Activated CD4-positive, CD25-positive, alpha-beta regulatory T cell (primary cell): ENCODE data around the gene NUP42.

Experiments used
- DNase-seq, 4 experiments: peaks; one replicate each; lab custom pipeline; 2025; lab: John Stamatoyannopoulos, UW

Gene NUP42

GRCh38 chr7:23234569-23235296, 52.9 kb downstream of the NUP42 start:
- DNase-seq = no peak

GRCh38 chr7:23235813-23236221, 54.0 kb downstream of the NUP42 start:
- DNase-seq = no peak

DNA sequence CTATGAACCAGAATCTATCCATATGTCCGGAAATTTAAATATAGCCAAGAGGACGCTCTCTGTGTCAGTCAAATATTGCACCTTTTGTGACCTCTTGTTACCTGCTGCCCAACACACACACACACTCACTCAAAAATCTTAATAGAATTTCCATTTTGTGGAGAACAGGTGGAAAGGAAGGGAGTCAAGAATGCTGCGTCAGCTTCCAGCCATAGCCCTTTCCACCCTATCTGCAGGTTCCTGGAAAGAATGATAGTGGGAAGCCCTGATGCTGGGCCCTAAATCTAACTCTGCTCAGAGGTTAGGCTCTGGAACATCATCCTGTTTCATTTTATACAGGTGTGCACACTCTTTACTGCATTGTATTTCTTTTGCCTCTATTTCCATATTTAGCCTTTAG, 55.2 kb downstream of the NUP42 start:
- DNase-seq = no peak

DNA sequence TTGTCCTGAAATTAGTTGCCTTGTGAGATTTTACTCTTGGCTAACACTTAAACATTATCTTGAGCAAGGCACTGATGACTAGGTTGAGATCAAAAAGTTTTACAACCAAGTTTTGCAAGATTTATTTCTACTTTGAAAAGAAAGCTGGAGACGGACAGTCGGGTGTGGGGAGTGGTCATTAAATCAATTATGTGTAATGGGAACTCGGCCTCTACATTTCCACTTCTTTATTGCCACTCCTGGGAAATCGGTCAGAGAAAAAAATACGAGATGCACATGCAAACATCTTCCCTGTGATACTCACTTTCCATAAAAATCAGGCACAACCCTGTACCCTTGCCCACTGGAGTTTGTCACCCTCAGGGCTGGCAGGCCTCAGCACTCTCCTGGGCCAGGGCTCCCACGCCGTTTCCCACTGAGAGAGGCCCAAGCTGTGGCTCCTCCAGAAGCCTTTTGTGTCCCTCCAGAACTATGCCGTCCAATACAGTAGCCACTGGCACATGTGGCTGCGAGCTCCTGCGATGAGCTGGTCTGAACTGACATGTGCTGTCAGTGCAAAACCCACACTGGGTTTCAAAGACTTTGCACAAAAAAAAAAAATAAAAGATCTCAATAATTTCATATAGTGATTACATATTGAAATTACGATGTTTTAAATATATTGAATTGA, 57.3 kb downstream of the NUP42 start:
- DNase-seq = no peak

GRCh38 chr7:23239698-23240097, 57.9 kb downstream of the NUP42 start:
- DNase-seq = no peak

DNA sequence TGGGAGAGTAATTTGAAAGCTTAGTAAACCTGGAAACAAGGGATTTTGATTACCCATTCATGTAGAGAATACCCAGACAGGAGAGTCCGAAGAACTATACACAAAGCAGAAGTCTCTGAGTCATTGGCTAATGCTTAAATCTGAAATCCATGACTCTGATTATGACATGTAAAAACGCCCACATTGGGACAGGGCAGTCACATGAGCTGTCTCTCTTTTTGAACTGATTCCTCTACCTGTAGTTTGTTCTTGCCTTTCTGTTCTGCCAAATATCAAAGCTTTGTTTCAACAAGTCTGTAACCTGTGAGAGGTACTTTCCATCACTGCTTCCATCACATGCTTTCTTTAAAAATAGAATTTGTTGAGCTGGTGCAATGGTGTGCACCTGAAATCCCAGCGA, 60.5 kb downstream of the NUP42 start:
- DNase-seq = no peak

DNA sequence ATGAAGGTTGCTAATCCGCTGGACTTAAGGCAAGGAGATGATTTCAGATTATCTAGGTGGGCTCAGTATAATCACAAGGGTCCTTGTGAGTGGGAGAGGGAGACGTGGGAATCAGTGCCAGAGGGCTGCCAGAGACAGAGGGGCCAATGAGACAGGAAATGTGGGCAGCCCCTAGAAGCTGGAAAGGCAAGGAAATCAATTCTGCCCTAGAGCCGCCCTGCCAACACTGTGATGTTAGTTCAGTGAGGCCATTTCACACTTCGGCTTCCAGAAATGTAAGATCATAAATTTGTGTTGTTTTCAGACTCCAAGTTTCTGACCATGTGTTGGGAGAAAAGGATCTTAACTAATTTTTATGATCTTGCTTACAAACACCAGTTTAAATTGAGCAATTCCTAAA, 61.1 kb downstream of the NUP42 start:
- no peak for DNase-seq

DNA sequence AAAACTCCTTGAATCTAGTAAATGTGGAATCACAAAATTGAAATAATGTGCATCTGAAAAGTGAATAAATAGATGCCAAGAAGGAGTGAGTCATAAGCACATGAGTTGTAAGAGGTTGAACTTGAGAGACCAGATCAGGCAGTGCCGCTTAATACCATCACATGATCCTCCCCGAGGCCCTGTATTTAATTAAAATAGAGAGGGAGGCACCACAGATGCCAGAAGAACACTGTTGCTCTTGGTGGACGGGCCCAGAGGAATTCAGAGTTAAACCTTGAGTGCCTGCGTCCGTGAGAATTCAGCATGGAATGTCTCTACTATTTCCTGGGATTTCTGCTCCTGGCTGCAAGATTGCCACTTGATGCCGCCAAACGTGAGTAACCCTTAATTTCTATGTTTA, 64.7 kb downstream of the NUP42 start, which contains the start of gene GPNMB:
Gene GPNMB, plus strand, starts transcription at position 221 of the 400 bp plus-strand sequence. Its CDS starts 83 bp downstream, at position 304.
- no peak for DNase-seq

GRCh38 chr7:23247046-23247602, 65.3 kb downstream of the NUP42 start:
- no peak for DNase-seq

GRCh38 chr7:23247603-23248335, 65.9 kb downstream of the NUP42 start:
- no peak for DNase-seq

GRCh38 chr7:23249486-23249885, 67.6 kb downstream of the NUP42 start:
- DNase-seq = no peak
